SK-N-SH (cell line): ENCODE results near the gene CYCS. TPM values are rescaled to one million over a fixed set of nuclear protein-coding genes. Genes with fewer than 3 reads are reported as not detected.

ENCODE experiments used
- CTCF ChIA-PET: fragments of 300-600, 350-600 bp; formaldehyde crosslinking; extraction: SDS; loops from one replicate; lab custom pipeline; 2021; lab: Yijun Ruan, JAX
- POLR2A ChIA-PET: fragments of 350-600 bp; sonication (Branson Sonifier 250); formaldehyde crosslinking; extraction: SDS; loops from one replicate; lab custom pipeline; 2020; ENCODE audit warnings: antibody characterized with exemption, inconsistent platforms; lab: Yijun Ruan, JAX
- DNase-seq: peaks from one replicate; pipeline ENCODE4 v3.0.0; 2012
- H2AFZ ChIP-seq: fragments of 200-600 bp; sonication (generic); 2 replicates; pipeline ENCODE4 v1.8.1; 2016; ENCODE audit warnings: antibody characterized with exemption, mild to moderate bottlenecking, low read depth
- H3F3A ChIP-seq: fragments of 200-600 bp; sonication (generic); replicated peaks from 2 replicates; pipeline ENCODE3; 2016; ENCODE audit warnings: antibody characterized with exemption, mild to moderate bottlenecking; ENCODE audit not compliant: insufficient read depth
- H3K27ac ChIP-seq, 2 experiments: fragments of 200-500 bp in 1 of 2; fragments of 200-600 bp in 1 of 2; sonication (Bioruptor generic) in 1 of 2; sonication (generic), shearing (Covaris generic) in 1 of 2; 2 replicates each; pipeline versions ENCODE4 v1.5.1 to v1.6.1; 2014 to 2016; ENCODE audit warnings: low read depth in 2 of 2, inconsistent platforms in 1 of 2, low read length in 1 of 2, mild to moderate bottlenecking in 1 of 2, mixed read lengths in 1 of 2
- H3K27me3 ChIP-seq: fragments of 200-600 bp; sonication (generic), shearing (Covaris generic); 2 replicates; pipeline ENCODE4 v1.6.1; 2016; ENCODE audit warnings: mixed run types; ENCODE audit not compliant: insufficient read depth
- H3K36me3 ChIP-seq, 2 experiments: fragments of 200-500 bp in 1 of 2; fragments of 200-600 bp in 1 of 2; sonication (Bioruptor generic) in 1 of 2; sonication (generic) in 1 of 2; replicated peaks in 1 of 2; 2 replicates each; pipeline versions ENCODE3 to v1.5.1; 2014 to 2016; ENCODE audit warnings: low read length in 1 of 2, mild to moderate bottlenecking in 1 of 2; ENCODE audit not compliant: insufficient read depth in 2 of 2, control insufficient read depth in 1 of 2
- H3K4me1 ChIP-seq, 2 experiments: fragments of 200-500 bp in 1 of 2; fragments of 200-600 bp in 1 of 2; sonication (Bioruptor generic) in 1 of 2; sonication (generic), shearing (Covaris generic) in 1 of 2; 2 replicates each; pipeline versions ENCODE4 v1.5.1 to v1.6.1; 2014 to 2016; ENCODE audit warnings: low read depth in 1 of 2, low read length in 1 of 2, mixed run types in 1 of 2; ENCODE audit not compliant: insufficient read depth in 2 of 2, control insufficient read depth in 1 of 2
- H3K4me2 ChIP-seq: fragments of 200-600 bp; sonication (generic), shearing (Covaris generic); 2 replicates; pipeline ENCODE4 v1.6.1; 2017; ENCODE audit warnings: mixed run types
- H3K4me3 ChIP-seq, 2 experiments: fragments of 200-500 bp in 1 of 2; fragments of 200-600 bp in 1 of 2; sonication (Bioruptor generic) in 1 of 2; sonication (generic), shearing (Covaris generic) in 1 of 2; 2 replicates each; pipeline versions ENCODE4 v1.5.1 to v1.8.1; 2014 to 2016; ENCODE audit warnings: low read depth in 2 of 2, inconsistent platforms in 1 of 2, low read length in 1 of 2, mild to moderate bottlenecking in 1 of 2, mixed read lengths in 1 of 2, moderate library complexity in 1 of 2
- H3K79me2 ChIP-seq: fragments of 200-600 bp; sonication (generic); 2 replicates; pipeline ENCODE4 v1.8.1; 2017; ENCODE audit warnings: mild to moderate bottlenecking; ENCODE audit not compliant: insufficient read depth
- H3K9ac ChIP-seq: fragments of 200-600 bp; sonication (generic); 2 replicates; pipeline ENCODE4 v1.6.1; 2017; ENCODE audit warnings: mixed run types
- H3K9me2 ChIP-seq: fragments of 200-600 bp; sonication (generic); 2 replicates; pipeline ENCODE4 v1.6.1; 2017; ENCODE audit warnings: mixed run types
- H3K9me3 ChIP-seq: fragments of 200-600 bp; sonication (generic); 2 replicates; pipeline ENCODE4 v1.6.1; 2017; ENCODE audit warnings: mixed run types, mild to moderate bottlenecking, moderate library complexity
- H4K20me1 ChIP-seq: fragments of 200-600 bp; sonication (generic); 2 replicates; pipeline ENCODE4 v1.6.1; 2017; ENCODE audit warnings: mild to moderate bottlenecking, mixed run types; ENCODE audit not compliant: insufficient read depth
- ELF1 ChIP-seq: IDR thresholded peaks from 2 replicates; pipeline ENCODE4 v1.4.0; 2012
- EZH2phosphoT487 ChIP-seq: fragments of 200-600 bp; sonication (generic); IDR thresholded peaks from 2 replicates; pipeline ENCODE4 v1.6.1; 2017; ENCODE audit warnings: low read depth, mixed run types, mild to moderate bottlenecking, antibody characterized with exemption, moderate library complexity, borderline replicate concordance
- GABPA ChIP-seq: IDR thresholded peaks from 2 replicates; pipeline ENCODE4 v1.4.0; 2012; ENCODE audit warnings: low read depth, mild to moderate bottlenecking
- IRF3 ChIP-seq: fragments of 150-350 bp; IDR thresholded peaks from 2 replicates; pipeline ENCODE4 v1.6.1; 2016; ENCODE audit warnings: mild to moderate bottlenecking, low read depth, low read length
- JUND ChIP-seq: IDR thresholded peaks from 2 replicates; pipeline ENCODE4 v1.4.0; 2012
- NFIC ChIP-seq: IDR thresholded peaks from 2 replicates; pipeline ENCODE4 v1.4.0; 2012; ENCODE audit warnings: borderline replicate concordance
- PBX3 ChIP-seq: IDR thresholded peaks from 2 replicates; pipeline ENCODE4; 2012
- RFX5 ChIP-seq: IDR thresholded peaks from 2 replicates; pipeline ENCODE4 v1.6.1; 2012; ENCODE audit warnings: mild to moderate bottlenecking, improper control_type of control experiment, low read length
- SIN3A ChIP-seq: IDR thresholded peaks from 2 replicates; pipeline ENCODE4 v1.6.1; 2012; ENCODE audit warnings: low read depth, mild to moderate bottlenecking, low read length, moderate library complexity, borderline replicate concordance
- SMC3 ChIP-seq: IDR thresholded peaks from 2 replicates; pipeline ENCODE4 v1.6.1; 2012; ENCODE audit warnings: low read depth, low read length, improper control_type of control experiment
- TAF1 ChIP-seq: IDR thresholded peaks from 2 replicates; pipeline ENCODE4 v1.6.1; 2012; ENCODE audit warnings: low read depth, mild to moderate bottlenecking, low read length, moderate library complexity, borderline replicate concordance
- YY1 ChIP-seq: IDR thresholded peaks from 2 replicates; pipeline ENCODE4 v1.4.0; 2012; ENCODE audit warnings: low read depth, mild to moderate bottlenecking
- ZBTB33 ChIP-seq: IDR thresholded peaks from 2 replicates; pipeline ENCODE4 v1.4.0; 2012; ENCODE audit warnings: low read depth, borderline replicate concordance
- WGBS: methylation state at CpG from one replicate; pipeline ENCODE4 v1.1.6; 2017; ENCODE audit warnings: low lambda C conversion rate; 5-methylcytosine and 5-hydroxymethylcytosine counted together
- polyA plus RNA-seq, 3 experiments: library from polyadenylated mRNA; depleted of rRNA; stranded (reverse); fragments of >200 nt; gene quantifications; 2 replicates each; pipeline ENCODE4 v1.2.3, GENCODE V29; 2012

CYCS gene
- polyA plus RNA-seq, 1 of the 3 experiments (the other 2 are of a cell fraction) = 22.9 TPM

GRCh38 chr7:25087855-25088254 is 37.2 kb downstream of the CYCS start:
- H3K9ac ChIP-seq = no peak overlapping the region
- no peaks in the 10 kb centered on the region for H4K20me1 ChIP-seq
- H3K4me1 ChIP-seq = peaks cover 0 to 3% of the 10 kb centered on the region in 2 experiments; a peak in 1 of 4 replicates
- DNase-seq = no peak
- H3K27ac ChIP-seq = no peak overlapping the region
- no peaks in the 10 kb centered on the region for H3F3A ChIP-seq
- no peaks in the 10 kb centered on the region for H3K27me3 ChIP-seq
- H3K79me2 ChIP-seq = no peaks in the 10 kb centered on the region
- no peaks in the 10 kb centered on the region for H3K9me3 ChIP-seq
- POLR2A ChIA-PET = no interaction called here
- no peak overlapping the region for H3K4me2 ChIP-seq
- no peak for TF ChIP-seq RFX5
- no peak for TF ChIP-seq ELF1
- TF ChIP-seq JUND = no peak
- H2AFZ ChIP-seq = no peak overlapping the region
- CTCF ChIA-PET = interaction anchor here (3.1 to 14.5 kb wide), 2 partner anchors 12 to 276 kb away, joined by 38 to 396 read pairs; no protein-coding TSS in a partner anchor
- H3K4me3 ChIP-seq = no peak overlapping the region
- 62% methylated on average over 2 of the region's 2 CpGs for WGBS
- no peaks in the 10 kb centered on the region for H3K36me3 ChIP-seq
- no peaks in the 10 kb centered on the region for H3K9me2 ChIP-seq

GRCh38 chr7:25084821-25085220 is 40.2 kb downstream of the CYCS start:
- WGBS = 100% methylated on average over 2 of the region's 2 CpGs
- H3K27ac ChIP-seq = no peak overlapping the region
- no peak for DNase-seq
- H3K4me2 ChIP-seq = no peak overlapping the region
- no peak overlapping the region for H3K9ac ChIP-seq
- H3K36me3 ChIP-seq = no peaks in the 10 kb centered on the region
- no peak overlapping the region for H3K4me3 ChIP-seq
- no peaks in the 10 kb centered on the region for H4K20me1 ChIP-seq
- H3K9me2 ChIP-seq = no peaks in the 10 kb centered on the region
- no peaks in the 10 kb centered on the region for H3K4me1 ChIP-seq
- CTCF ChIA-PET = interaction anchor here (1.0 to 12.5 kb wide), 4 partner anchors 9 to 272 kb away, joined by 4 to 115 read pairs (median 13); no protein-coding TSS in a partner anchor
- no peak overlapping the region for H2AFZ ChIP-seq
- H3K9me3 ChIP-seq = no peaks in the 10 kb centered on the region
- H3F3A ChIP-seq = no peaks in the 10 kb centered on the region
- TF ChIP-seq TAF1 (no peak), IRF3 (no peak), GABPA (no peak), SMC3 (no peak), NFIC (no peak), PBX3 (no peak), EZH2phosphoT487 (no peak), YY1 (no peak), ZBTB33 (no peak), SIN3A (no peak)
- TF ChIP-seq, all 33 proteins: peak for 0
- no peaks in the 10 kb centered on the region for H3K27me3 ChIP-seq
- no peaks in the 10 kb centered on the region for H3K79me2 ChIP-seq
- POLR2A ChIA-PET = no interaction called here
